Thoracic aorta (tissue), 2 donors: Measurements from ENCODE around the gene ANKRD45. TPM values are rescaled to one million over a fixed set of nuclear protein-coding genes. Genes with fewer than 3 reads are reported as not detected.
"Not testable (repeated sequence)": the region's sequence is repeated elsewhere in the genome, so short reads cannot be mapped to it uniquely, and the experiment has no call there.

Experiments used
- ATAC-seq: fragments of 150-250 bp; one replicate; pipeline ENCODE4 v1.8.0; 2017; ENCODE audit warnings: low read depth; ENCODE audit not compliant: insufficient number of reproducible peaks, low FRiP score
- DNase-seq: peaks from one replicate; pipeline ENCODE4 v3.0.0-alpha.2; 2020; ENCODE audit warnings: low spot score
- H3K27ac ChIP-seq, 2 donors: fragments of 200-600 bp; sonication (generic); 1 replicate in 1 of 2; 2 replicates in 1 of 2; pipeline ENCODE4 v1.5.1; 2016; ENCODE audit warnings: mild to moderate bottlenecking in 2 of 2, moderate library complexity in 2 of 2
- H3K27me3 ChIP-seq: fragments of 200-600 bp; sonication (generic); replicated peaks from 2 replicates; pipeline ENCODE4 v1.6.0; 2016; ENCODE audit warnings: mild to moderate bottlenecking; ENCODE audit not compliant: insufficient read depth
- H3K36me3 ChIP-seq: fragments of 200-600 bp; sonication (generic); one replicate; pipeline ENCODE4 v1.5.1; 2016
- H3K4me1 ChIP-seq, 2 donors: fragments of 200-600 bp; sonication (generic); 1 replicate in 1 of 2; 2 replicates in 1 of 2; pipeline versions ENCODE4 v1.5.1 to v1.6.0; 2016; ENCODE audit warnings: low read depth in 2 of 2, mild to moderate bottlenecking in 1 of 2; ENCODE audit not compliant: control insufficient read depth in 1 of 2
- H3K4me3 ChIP-seq: fragments of 200-600 bp; sonication (generic); 2 replicates; pipeline ENCODE4 v1.5.1; 2016; ENCODE audit warnings: mild to moderate bottlenecking
- H3K9me3 ChIP-seq: fragments of 200-600 bp; sonication (generic); 2 replicates; pipeline ENCODE4 v1.5.1; 2016
- CTCF ChIP-seq: fragments of 200-600 bp; sonication (generic); IDR thresholded peaks from one replicate; pipeline ENCODE4 v1.5.1; 2019; ENCODE audit warnings: antibody characterized with exemption
- total RNA-seq, 2 donors: library from RNA; depleted of rRNA; stranded (reverse); fragments of >200 nt; gene quantifications; one replicate each; pipeline versions ENCODE4 v1.1.0 to v1.2.3, GENCODE V29; 2016

Gene ANKRD45
- total RNA-seq, 2 donors from 2014 or later: not detected

DNA sequence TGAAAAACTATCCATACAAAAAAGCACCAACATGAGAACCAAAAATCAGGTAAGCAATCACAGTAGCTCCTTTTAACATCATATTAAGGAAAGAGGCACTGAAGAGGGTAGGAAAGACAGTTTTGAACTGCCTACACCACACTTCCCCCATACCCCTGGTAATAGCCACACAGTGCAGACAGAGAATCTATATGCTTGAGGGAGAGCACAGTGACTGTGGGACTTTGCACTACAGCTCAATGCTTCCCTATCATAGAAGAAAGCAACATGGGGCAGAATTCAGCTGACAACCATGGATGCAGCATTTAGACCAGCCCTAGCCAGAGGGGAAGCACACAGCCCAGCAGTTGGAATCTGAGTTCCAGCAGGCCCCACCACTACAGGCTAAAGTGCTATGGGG is 42.4 kb downstream of the ANKRD45 start:
- Histone ChIP-seq H3K4me3 (no peak overlapping the region), H3K4me1 (no peaks in the 10 kb centered on the region), H3K36me3 (no peaks in the 10 kb centered on the region), H3K27ac (no peak overlapping the region), H3K27me3 (no peaks in the 10 kb centered on the region), H3K9me3 (no peaks in the 10 kb centered on the region)
- DNase-seq (no peak), ATAC-seq (no peak)
- TF ChIP-seq CTCF: no peak

- Histone ChIP-seq H3K4me3 (no peak overlapping the region), H3K27me3 (no peaks in the 10 kb centered on the region), H3K36me3 (no peaks in the 10 kb centered on the region), H3K4me1 (no peaks in the 10 kb centered on the region), H3K27ac (no peak overlapping the region), H3K9me3 (peaks cover 8% of the 10 kb centered on the region)
- no peak for DNase-seq
- TF ChIP-seq CTCF: no peak
- no peak for ATAC-seq
Observed at GRCh38 chr1:173616859-173617258, 52.8 kb downstream of the ANKRD45 start.

DNA sequence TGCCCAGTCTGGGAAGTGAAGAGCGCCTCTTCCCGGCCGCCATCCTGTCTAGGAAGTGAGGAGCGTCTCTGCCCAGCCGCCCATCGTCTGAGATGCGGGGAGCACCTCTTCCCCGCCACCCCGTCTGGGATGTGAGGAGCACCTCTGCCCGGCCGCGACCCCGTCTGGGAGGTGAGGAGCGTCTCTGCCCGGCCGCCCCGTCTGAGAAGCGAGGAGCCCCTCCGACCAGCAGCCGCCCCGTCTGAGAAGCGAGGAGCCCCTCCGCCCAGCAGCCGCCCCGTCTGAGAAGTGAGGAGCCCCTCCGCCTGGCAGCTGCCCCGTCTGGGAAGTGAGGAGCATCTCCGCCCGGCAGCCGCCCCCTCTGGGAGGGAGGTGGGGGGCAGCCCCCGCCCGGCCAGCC is 56.6 kb downstream of the ANKRD45 start:
- H3K27ac ChIP-seq, H3K4me3 ChIP-seq, H3K36me3 ChIP-seq, H3K4me1 ChIP-seq, DNase-seq, H3K27me3 ChIP-seq, H3K9me3 ChIP-seq, ATAC-seq: not testable (repeated sequence)

DNA sequence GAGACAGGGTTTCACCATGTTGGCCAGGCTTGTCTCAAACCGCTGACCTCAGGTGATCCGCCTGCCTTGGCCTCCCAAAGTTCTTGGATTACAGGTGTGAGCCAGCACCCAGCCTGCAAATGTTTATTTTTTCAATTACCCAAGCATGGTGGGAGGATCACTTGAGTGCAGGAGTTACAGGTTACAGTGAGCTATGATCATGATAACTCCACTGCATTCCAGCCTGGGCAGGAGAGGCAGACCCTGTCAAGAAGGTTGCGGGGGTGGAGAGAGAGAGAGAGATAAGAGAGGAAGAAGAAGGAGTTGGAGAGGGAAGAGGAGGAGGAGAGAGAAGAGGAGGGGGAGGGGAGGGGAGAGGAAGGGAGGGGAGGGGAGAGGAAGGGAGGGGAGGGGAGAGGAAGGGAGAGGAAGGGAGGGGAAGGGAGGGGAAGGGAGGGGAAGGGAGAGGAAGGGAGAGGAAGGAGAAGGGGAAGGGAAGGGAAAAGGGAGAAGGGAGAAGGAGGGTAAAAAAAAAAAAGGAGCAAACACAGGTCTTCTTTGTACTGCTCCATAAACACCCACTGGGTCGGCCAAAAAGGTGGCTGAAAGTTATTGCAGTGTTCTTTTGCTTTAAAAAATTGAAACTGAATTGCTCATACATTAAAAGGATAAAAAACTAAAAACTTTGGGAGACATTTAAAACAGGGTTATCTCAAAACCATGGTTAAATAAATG is 61.0 kb downstream of the ANKRD45 start:
- Histone ChIP-seq H3K36me3 (no peaks in the 10 kb centered on the region), H3K4me1 (no peaks in the 10 kb centered on the region), H3K9me3 (no peaks in the 10 kb centered on the region), H3K27ac (no peak overlapping the region), H3K4me3 (no peak overlapping the region), H3K27me3 (no peaks in the 10 kb centered on the region)
- no peak for DNase-seq
- no peak for TF ChIP-seq CTCF
- no peak for ATAC-seq

DNA sequence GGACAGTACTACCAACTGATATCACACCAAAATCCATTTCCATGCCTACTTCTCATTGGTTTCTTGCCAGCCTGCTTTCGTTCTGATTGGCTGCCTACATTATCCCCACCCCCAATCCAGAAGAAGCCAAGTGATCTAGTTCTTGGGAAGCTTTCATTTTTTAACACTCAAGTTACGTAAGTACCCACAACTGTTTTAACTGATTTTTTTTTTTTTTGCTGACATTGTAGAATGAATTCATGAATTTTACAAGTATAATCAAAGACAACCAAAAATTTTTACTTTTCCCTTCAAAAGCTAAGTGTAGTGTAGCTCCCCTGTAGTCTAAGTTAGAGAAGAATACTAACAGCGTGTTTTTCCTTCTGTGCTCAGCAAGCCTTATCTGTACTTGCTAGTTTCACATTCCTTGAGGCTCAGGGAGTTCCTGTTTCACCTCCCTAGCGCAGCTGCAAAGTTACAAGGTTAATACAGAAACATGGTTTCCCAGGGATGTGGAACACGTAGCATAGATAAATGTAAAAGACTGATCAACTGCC is 66.5 kb downstream of the ANKRD45 start, which contains the start of gene SLC9C2:
Gene SLC9C2 (minus strand): TSS at position 17 of the 536 bp plus-strand sequence. CDS start 1,296 bp downstream, outside the sequence.
- Histone ChIP-seq H3K9me3 (no peaks in the 10 kb centered on the region), H3K36me3 (no peaks in the 10 kb centered on the region), H3K4me1 (no peaks in the 10 kb centered on the region), H3K27ac (no peak within 1 kb of the TSS), H3K27me3 (no peaks in the 10 kb centered on the region), H3K4me3 (peak within 1 kb of the TSS; percentile 66)
- TF ChIP-seq CTCF: no peak
- DNase-seq (no peak), ATAC-seq (no peak)
